Measurements from ENCODE around the gene CCL23. TPM values are rescaled to one million over a fixed set of nuclear protein-coding genes. Genes with fewer than 3 reads are reported as not detected.

The CCL23 gene
- total and polyA plus RNA-seq, 12 donors: 0.38 to 1.6 (median 1.5) TPM; not detected in 9

DNA sequence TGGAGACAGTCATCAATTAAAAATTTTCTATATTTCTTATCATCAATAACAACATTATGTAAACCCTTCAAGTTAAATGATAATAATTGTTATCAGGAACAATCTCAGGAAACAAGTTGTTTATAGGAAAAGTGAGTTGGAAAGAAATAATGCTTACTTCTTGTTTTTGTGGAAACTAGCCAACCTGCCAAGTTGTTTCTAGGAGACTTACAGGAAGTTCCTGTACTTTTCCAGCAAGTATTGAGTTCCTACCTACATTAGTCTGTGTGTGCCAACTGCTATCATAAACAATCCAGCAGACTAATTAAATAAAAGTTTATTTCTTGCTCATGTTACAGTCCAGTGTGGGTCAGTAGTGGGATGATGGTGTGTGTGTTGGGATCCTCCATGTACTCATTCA is 29.6 kb downstream of the CCL23 start:
- intact Hi-C loops (cut with DNase I): loop anchor here in 2 of 10 donors (10.0 kb wide), 2 partner anchors 53 to 487 kb away; partner anchors contain the start of gene RDM1 (in 1 of the 2)
- TF ChIP-seq, protein P1, sequence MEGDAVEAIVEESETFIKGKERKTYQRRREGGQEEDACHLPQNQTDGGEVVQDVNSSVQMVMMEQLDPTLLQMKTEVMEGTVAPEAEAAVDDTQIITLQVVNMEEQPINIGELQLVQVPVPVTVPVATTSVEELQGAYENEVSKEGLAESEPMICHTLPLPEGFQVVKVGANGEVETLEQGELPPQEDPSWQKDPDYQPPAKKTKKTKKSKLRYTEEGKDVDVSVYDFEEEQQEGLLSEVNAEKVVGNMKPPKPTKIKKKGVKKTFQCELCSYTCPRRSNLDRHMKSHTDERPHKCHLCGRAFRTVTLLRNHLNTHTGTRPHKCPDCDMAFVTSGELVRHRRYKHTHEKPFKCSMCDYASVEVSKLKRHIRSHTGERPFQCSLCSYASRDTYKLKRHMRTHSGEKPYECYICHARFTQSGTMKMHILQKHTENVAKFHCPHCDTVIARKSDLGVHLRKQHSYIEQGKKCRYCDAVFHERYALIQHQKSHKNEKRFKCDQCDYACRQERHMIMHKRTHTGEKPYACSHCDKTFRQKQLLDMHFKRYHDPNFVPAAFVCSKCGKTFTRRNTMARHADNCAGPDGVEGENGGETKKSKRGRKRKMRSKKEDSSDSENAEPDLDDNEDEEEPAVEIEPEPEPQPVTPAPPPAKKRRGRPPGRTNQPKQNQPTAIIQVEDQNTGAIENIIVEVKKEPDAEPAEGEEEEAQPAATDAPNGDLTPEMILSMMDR (IDR thresholded peaks at IDR 0.05): no peak
- no peak for ATAC-seq
- H3K4me3 ChIP-seq: no peak overlapping the region
- H3K4me1 ChIP-seq: peaks cover 0 to 37% (median 10%) of the 10 kb centered on the region in 9 donors
- peak overlapping the region in 1 of 10 donors; percentile 12 for H3K27ac ChIP-seq
- no peaks in the 10 kb centered on the region for H3K36me3 ChIP-seq
- H3K27me3 ChIP-seq: peaks cover 0 to 4% (median 0%) of the 10 kb centered on the region in 7 donors
- no peak for DNase-seq
- peaks cover 0 to 13% (median 8%) of the 10 kb centered on the region in 11 donors for H3K9me3 ChIP-seq

- DNase-seq (no peak), ATAC-seq (peak in 6 of 8 donors; percentile 27 to 59 (median 42))
- Histone ChIP-seq H3K27me3 (no peaks in the 10 kb centered on the region), H3K36me3 (no peaks in the 10 kb centered on the region), H3K4me3 (peak within 1 kb of the TSS in 5 of 10 donors; percentile 10 to 20 (median 20)), H3K27ac (peak within 1 kb of the TSS in 5 of 10 donors; percentile 1 to 48 (median 16)), H3K9me3 (peaks cover 0 to 13% (median 8%) of the 10 kb centered on the region in 11 donors), H3K4me1 (peaks cover 0 to 37% (median 10%) of the 10 kb centered on the region in 9 donors)
- TF ChIP-seq, protein P1 (IDR thresholded peaks at IDR 0.05): no peak
- 31 to 41% methylated on average over 1 of the region's 1 CpG for WGBS, 2 donors
- intact Hi-C loops (cut with DNase I): loop anchor here in 2 of 10 donors (10.0 kb wide), 2 partner anchors 52 to 488 kb away; partner anchors contain the start of gene RDM1 (in 1 of the 2)
These were observed 31.1 kb downstream of the CCL23 start, which contains the start of gene CCL14 for GRCh38 chr17:35986643-35987042. CCL14 (minus strand) TSS chr17:35986729; CDS start chr17:35986649, 80 bp downstream.

- 95 to 96% methylated on average over 6 of the region's 6 CpGs for WGBS, 2 donors
These were observed 33.6 kb downstream of the CCL23 start for GRCh38 chr17:35984140-35984539.

DNA sequence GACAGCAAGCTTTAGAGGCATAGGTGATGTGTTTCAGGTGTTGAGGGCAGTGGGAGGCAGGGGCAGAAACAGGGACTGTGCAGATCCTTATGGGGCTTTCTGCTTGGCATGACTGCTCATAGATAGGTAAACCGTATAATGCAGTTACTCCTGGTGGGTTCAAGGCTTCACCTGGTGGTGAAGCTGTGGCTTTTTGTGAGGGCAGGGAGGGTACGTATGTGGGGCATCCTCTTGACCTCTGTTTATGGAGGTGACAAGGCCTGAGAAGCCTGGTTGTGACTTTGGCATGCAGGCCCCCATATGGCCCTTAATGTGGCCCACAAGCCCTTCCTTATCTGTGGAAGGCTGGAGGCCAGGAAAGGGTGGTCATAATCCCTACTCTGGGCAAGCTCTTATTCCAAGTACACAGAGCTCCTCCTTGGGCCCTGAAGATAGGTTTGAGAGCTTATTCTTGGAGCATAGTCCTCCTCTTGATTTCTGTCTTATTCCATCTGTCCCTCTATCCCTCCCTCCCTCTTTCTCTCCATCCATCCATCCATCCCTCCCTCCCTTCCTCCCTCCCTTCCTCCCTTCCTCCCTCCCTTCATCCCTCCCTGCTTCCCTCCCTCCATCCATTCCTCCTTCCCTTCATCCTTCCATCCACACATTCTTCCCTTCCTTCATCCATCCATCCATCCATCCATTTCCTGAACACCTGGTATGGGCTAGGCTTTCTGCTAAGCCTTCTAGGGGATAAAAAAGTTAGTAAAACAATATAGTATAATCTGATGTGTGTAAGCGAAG is 35.2 kb downstream of the CCL23 start:
- Histone ChIP-seq H3K9me3 (no peaks in the 10 kb centered on the region), H3K4me1 (peaks cover 0 to 26% (median 9%) of the 10 kb centered on the region in 9 donors), H3K27me3 (no peaks in the 10 kb centered on the region), H3K4me3 (no peak overlapping the region), H3K36me3 (no peaks in the 10 kb centered on the region), H3K27ac (no peak overlapping the region)
- 90 to 94% methylated on average over 3 of the region's 3 CpGs for WGBS, 2 donors
- DNase-seq: no peak
- intact Hi-C loops (cut with DNase I): loop anchor here in 2 of 10 donors (10.0 kb wide), 2 partner anchors 48 to 492 kb away; partner anchors contain the start of gene RDM1 (in 1 of the 2)
- ATAC-seq: no peak
- TF ChIP-seq, protein P1 (IDR thresholded peaks at IDR 0.05): no peak

More at GRCh38 chr17:35984140-35984539, 33.6 kb downstream of the CCL23 start:
- Histone ChIP-seq H3K27ac (no peak overlapping the region), H3K4me1 (peaks cover 0 to 37% (median 10%) of the 10 kb centered on the region in 9 donors), H3K9me3 (peaks cover 0 to 9% (median 5%) of the 10 kb centered on the region in 11 donors), H3K36me3 (no peaks in the 10 kb centered on the region), H3K4me3 (no peak overlapping the region), H3K27me3 (no peaks in the 10 kb centered on the region)
- intact Hi-C loops (cut with DNase I): loop anchor here in 2 of 10 donors (10.0 kb wide), 2 partner anchors 49 to 491 kb away; partner anchors contain the start of gene RDM1 (in 1 of the 2)
- ATAC-seq (no peak), DNase-seq (no peak)
- TF ChIP-seq, protein P1 (IDR thresholded peaks at IDR 0.05): no peak

All from heart right ventricle (tissue), 16 donors.